GM23338 (cell line): Measurements from ENCODE around the gene ATF4. TPM values are rescaled to one million over a fixed set of nuclear protein-coding genes. Genes with fewer than 3 reads are reported as not detected.

Source experiments
- ATAC-seq: fragments of 200-7000 bp; cut with Tn5 transposase; 3 replicates; pipeline ENCODE4 v1.9.1; 2020
- DNase-seq: peaks from one replicate; pipeline ENCODE4 v3.0.0-alpha.2; 2015; ENCODE audit warnings: low spot score
- H2AFZ ChIP-seq: fragments of 200-600 bp; sonication (generic); 2 replicates; pipeline ENCODE4 v1.8.0; 2016; ENCODE audit warnings: antibody characterized with exemption, mild to moderate bottlenecking, moderate library complexity
- H3F3A ChIP-seq: fragments of 200-600 bp; sonication (generic); replicated peaks from 2 replicates; pipeline ENCODE4 v1.8.0; 2017; ENCODE audit warnings: antibody characterized with exemption, mixed run types, low read depth
- H3K27ac ChIP-seq: fragments of 200-600 bp; sonication (generic); 2 replicates; pipeline ENCODE4 v1.6.1; 2016; ENCODE audit warnings: low read depth
- H3K27me3 ChIP-seq: fragments of 200-600 bp; sonication (generic); 2 replicates; pipeline ENCODE4 v1.8.0; 2016; ENCODE audit warnings: mild to moderate bottlenecking, mixed run types, moderate library complexity; ENCODE audit not compliant: insufficient read depth
- H3K36me3 ChIP-seq: fragments of 200-600 bp; sonication (generic); 2 replicates; pipeline ENCODE4 v1.8.0; 2016; ENCODE audit warnings: mild to moderate bottlenecking; ENCODE audit not compliant: insufficient read depth
- H3K4me1 ChIP-seq: fragments of 200-600 bp; sonication (generic); 2 replicates; pipeline ENCODE4 v1.8.0; 2016; ENCODE audit warnings: mild to moderate bottlenecking, moderate library complexity; ENCODE audit not compliant: insufficient read depth
- H3K4me2 ChIP-seq: fragments of 200-600 bp; sonication (generic); 2 replicates; pipeline ENCODE4 v1.7.1; 2017; ENCODE audit warnings: mixed run types
- H3K4me3 ChIP-seq: fragments of 200-600 bp; sonication (generic); 2 replicates; pipeline ENCODE4 v1.6.1; 2016; ENCODE audit warnings: mixed run types
- H3K79me2 ChIP-seq: fragments of 200-600 bp; sonication (generic); replicated peaks from 2 replicates; pipeline ENCODE4 v1.8.0; 2017; ENCODE audit warnings: mild to moderate bottlenecking; ENCODE audit not compliant: insufficient read depth
- H3K9me2 ChIP-seq: fragments of 200-600 bp; sonication (generic); 2 replicates; pipeline ENCODE4 v1.8.0; 2017; ENCODE audit not compliant: insufficient read depth
- H4K20me1 ChIP-seq: fragments of 200-600 bp; sonication (generic); replicated peaks from 2 replicates; pipeline ENCODE4 v1.8.0; 2017; ENCODE audit warnings: mild to moderate bottlenecking; ENCODE audit not compliant: insufficient read depth
- H3K27ac Mint-ChIP-seq: 2 replicates; pipeline ENCODE4 v1.8.0; 2020; ENCODE audit warnings: inconsistent platforms, mild to moderate bottlenecking, moderate library complexity, mixed read lengths
- H3K27me3 Mint-ChIP-seq: 3 replicates; pipeline ENCODE4 v1.8.0; 2022; ENCODE audit warnings: low read depth, mild to moderate bottlenecking, moderate library complexity, mixed read lengths, inconsistent platforms; ENCODE audit not compliant: insufficient read depth, poor library complexity
- H3K36me3 Mint-ChIP-seq: 3 replicates; pipeline ENCODE4 v1.8.0; 2021; ENCODE audit warnings: low read depth, mild to moderate bottlenecking, inconsistent platforms, moderate library complexity, mixed read lengths
- H3K4me1 Mint-ChIP-seq: 3 replicates; pipeline ENCODE4 v1.8.0; 2020; ENCODE audit warnings: mild to moderate bottlenecking, inconsistent platforms, mixed read lengths
- H3K4me3 Mint-ChIP-seq: 3 replicates; pipeline ENCODE4 v1.8.0; 2021; ENCODE audit warnings: moderate library complexity, mild to moderate bottlenecking, inconsistent platforms, mixed read lengths
- H3K9me3 Mint-ChIP-seq: 3 replicates; pipeline ENCODE4 v1.8.0; 2020; ENCODE audit warnings: moderate library complexity, mild to moderate bottlenecking, inconsistent platforms, mixed read lengths
- CREB1 ChIP-seq: fragments of 250-450 bp; sonication (Bioruptor Pico); IDR thresholded peaks from 2 replicates; pipeline ENCODE4 v1.5.0; 2020; ENCODE audit warnings: low read depth, mild to moderate bottlenecking, moderate library complexity
- CTCF ChIP-seq, 2 experiments: fragments of 200-600 bp in 1 of 2; sonication (generic) in 1 of 2; conservative IDR thresholded peaks; 2 replicates each; pipeline versions ENCODE4 v1.5.1 to v1.6.1; 2016 to 2017; ENCODE audit warnings: antibody characterized with exemption in 2 of 2, low read depth in 2 of 2, mild to moderate bottlenecking in 2 of 2, moderate library complexity in 1 of 2
- ETS1 ChIP-seq: IDR thresholded peaks from 2 replicates; pipeline ENCODE4 v1.6.1; 2016; ENCODE audit warnings: antibody characterized with exemption
- EZH2 ChIP-seq: fragments of 200-600 bp; sonication (generic); IDR thresholded peaks from one replicate; pipeline ENCODE4 v1.8.0; 2017; ENCODE audit warnings: antibody characterized with exemption, mild to moderate bottlenecking, low read depth; ENCODE audit not compliant: unreplicated experiment
- JUNB ChIP-seq: IDR thresholded peaks from one replicate; pipeline ENCODE4 v1.6.1; 2016; ENCODE audit warnings: antibody characterized with exemption; ENCODE audit not compliant: unreplicated experiment
- NANOG ChIP-seq: IDR thresholded peaks from 2 replicates; pipeline ENCODE4 v1.6.1; 2016; ENCODE audit warnings: antibody characterized with exemption, borderline replicate concordance
- POLR2AphosphoS5 ChIP-seq: IDR thresholded peaks from 2 replicates; pipeline ENCODE4 v1.6.1; 2016; ENCODE audit warnings: antibody characterized with exemption, low read depth
- REST ChIP-seq: IDR thresholded peaks from one replicate; pipeline ENCODE4 v1.6.1; 2018; ENCODE audit warnings: antibody characterized with exemption; ENCODE audit not compliant: unreplicated experiment
- STAT1 ChIP-seq: IDR thresholded peaks from one replicate; pipeline ENCODE4 v1.6.1; 2016; ENCODE audit warnings: antibody characterized with exemption; ENCODE audit not compliant: unreplicated experiment
- ZNF114 ChIP-seq: fragments of 250-450 bp; sonication (Bioruptor Pico); IDR thresholded peaks from 2 replicates; pipeline ENCODE4 v1.5.0; 2020; ENCODE audit warnings: mild to moderate bottlenecking, moderate library complexity
- ZNF331 ChIP-seq: fragments of 250-450 bp; sonication (Bioruptor Pico); IDR thresholded peaks from 2 replicates; pipeline ENCODE4 v1.5.0; 2020; ENCODE audit warnings: low read depth, mild to moderate bottlenecking, moderate library complexity
- ZNF462 ChIP-seq: fragments of 250-450 bp; sonication (Bioruptor Pico); IDR thresholded peaks from 2 replicates; pipeline ENCODE4 v1.5.0; 2020; ENCODE audit warnings: mild to moderate bottlenecking, moderate library complexity
- polyA plus RNA-seq: library from polyadenylated mRNA; unstranded; fragments of >200 nt; fragmentation: Nextera tagmentation; extraction: Ambion mirVana; gene quantifications from 2 replicates; pipeline ENCODE4 v1.2.1, GENCODE V29; 2016
- total RNA-seq: library from RNA; depleted of rRNA; stranded (reverse); fragments of >200 nt; shearing (Covaris generic); gene quantifications from 2 replicates; pipeline ENCODE4 v1.2.3, GENCODE V29; 2014

ATF4 gene
- total and polyA plus RNA-seq, 2 experiments from 2014 or later, result 446 to 553 TPM

- TF ChIP-seq ZNF462 (CRISPR knock-in tag) (no peak), NANOG (no peak), ZNF114 (CRISPR knock-in tag) (no peak), EZH2 (no peak)
Observed at GRCh38 chr22:39530116-39530515, 9.8 kb downstream of the ATF4 start (continued).

- H3K27ac Mint-ChIP-seq, result no peak overlapping the region
- peaks cover 10% of the 10 kb centered on the region for H3K36me3 ChIP-seq
- peaks cover 61% of the 10 kb centered on the region for H3K4me1 Mint-ChIP-seq
- peak; percentile 89 for DNase-seq
- H4K20me1 ChIP-seq, result peaks cover 32% of the 10 kb centered on the region
- peak overlapping the region; percentile 89 for H3K4me3 Mint-ChIP-seq
- no peak overlapping the region for H2AFZ ChIP-seq
- 0 out of 2 replicates have a peak overlapping the region, but pooled peaks have one; percentile 50 for H3K27ac ChIP-seq
- no peaks in the 10 kb centered on the region for H3K27me3 ChIP-seq
- no peaks in the 10 kb centered on the region for H3K9me3 Mint-ChIP-seq
- TF ChIP-seq ZNF331 (CRISPR knock-in tag) (no peak), CTCF (conservative IDR thresholded peaks at IDR 0.05; ENCODE audit: low read depth in 2 of 2) (peak; percentile 26 to 31; a peak in 2 of 4 replicates), REST (no peak), POLR2AphosphoS5 (no peak), JUNB (no peak), STAT1 (no peak), CREB1 (no peak), ZNF114 (CRISPR knock-in tag) (no peak), ETS1 (no peak)
- H3K4me2 ChIP-seq, result peak overlapping the region; percentile 96
- peak overlapping the region; percentile 77; the same call in 1 of the 2 replicates for H3K4me3 ChIP-seq
- peaks cover 34% of the 10 kb centered on the region for H3K27me3 Mint-ChIP-seq
- H3K36me3 Mint-ChIP-seq, result peaks cover 35% of the 10 kb centered on the region
- ATAC-seq, result no peak
- no peaks in the 10 kb centered on the region for H3K9me2 ChIP-seq
- peaks cover 39% of the 10 kb centered on the region for H3F3A ChIP-seq
- H3K4me1 ChIP-seq, result peaks cover 47% of the 10 kb centered on the region
- H3K79me2 ChIP-seq, result peaks cover 21% of the 10 kb centered on the region
Observed at GRCh38 chr22:39530692-39531331, 10.4 kb downstream of the ATF4 start.
